Activated CD8-positive, alpha-beta T cell treated with anti-CD3 and anti-CD28 coated beads, Interleukin-2, amount 10 ng/mL, durations not matched to agents 7 days and 5 days (primary cell): ENCODE measurements around the gene FPGS. TPM values are rescaled to one million over a fixed set of nuclear protein-coding genes. Genes with fewer than 3 reads are reported as not detected.

ENCODE experiments used
- ATAC-seq: fragments of 150-1000 bp; cut with Tn5 transposase; one replicate; pipeline ENCODE4 v1.10.0; 2021; ENCODE audit warnings: moderate library complexity
- CTCF ChIA-PET: fragments of 350-600 bp; sonication (Branson Sonifier 250); formaldehyde crosslinking; loops from one replicate; lab custom pipeline; 2021; ENCODE audit warnings: antibody characterized with exemption; lab: Charles Lee
- POLR2A ChIA-PET: fragments of 350-600 bp; sonication (Branson Sonifier 250); formaldehyde crosslinking; loops from one replicate; lab custom pipeline; 2021; ENCODE audit warnings: antibody characterized with exemption; lab: Charles Lee
- DNase-seq: peaks from one replicate; pipeline ENCODE4 v3.0.0-alpha.2; 2020
- H3K27ac Mint-ChIP-seq: one replicate; pipeline ENCODE4 v1.8.0; 2021; ENCODE audit warnings: mild to moderate bottlenecking, mixed read lengths
- H3K27me3 Mint-ChIP-seq: one replicate; pipeline ENCODE4 v1.8.0; 2021; ENCODE audit warnings: low read depth, mixed read lengths
- H3K36me3 Mint-ChIP-seq: one replicate; pipeline ENCODE4 v1.8.0; 2021; ENCODE audit warnings: low read depth, mixed read lengths
- H3K4me1 Mint-ChIP-seq: one replicate; pipeline ENCODE4 v1.8.0; 2021; ENCODE audit warnings: low read depth, mixed read lengths
- H3K4me3 Mint-ChIP-seq: one replicate; pipeline ENCODE4 v1.8.0; 2021; ENCODE audit warnings: mild to moderate bottlenecking, mixed read lengths
- H3K9me3 Mint-ChIP-seq: one replicate; pipeline ENCODE4 v1.8.0; 2022; ENCODE audit warnings: mixed read lengths; ENCODE audit not compliant: insufficient read depth
- total RNA-seq, 2 experiments: library from RNA; stranded (reverse); gene quantifications; one replicate each; pipeline ENCODE4 v1.2.3, GENCODE V29; 2021

Gene FPGS
- total RNA-seq, 2 experiments from 2014 or later, result 91.5 to 98.3 TPM

GRCh38 chr9:127855522-127855921 is 52.8 kb downstream of the FPGS start:
- peaks cover 3% of the 10 kb centered on the region for H3K9me3 Mint-ChIP-seq
- peak overlapping the region; percentile 54 for H3K27ac Mint-ChIP-seq
- ChIA-PET CTCF (interaction anchor here (1.0 to 4.8 kb wide), 3 partner anchors 9 to 66 kb away, joined by 3 to 49 read pairs (median 9); no protein-coding TSS in a partner anchor), POLR2A (interaction anchor here (0.6 to 2.3 kb wide), 2 partner anchors 9 to 85 kb away, joined by 3 to 14 read pairs; no protein-coding TSS in a partner anchor)
- DNase-seq (no peak), ATAC-seq (no peak)
- peak overlapping the region; percentile 25 for H3K4me3 Mint-ChIP-seq
- peaks cover 19% of the 10 kb centered on the region for H3K36me3 Mint-ChIP-seq
- H3K27me3 Mint-ChIP-seq, result no peaks in the 10 kb centered on the region
- H3K4me1 Mint-ChIP-seq, result peaks cover 46% of the 10 kb centered on the region

GRCh38 chr9:127856094-127856728 is 53.5 kb downstream of the FPGS start:
- peak overlapping the region; percentile 16 for H3K27ac Mint-ChIP-seq
- POLR2A ChIA-PET, result no interaction called here
- no peak for DNase-seq
- peaks cover 13% of the 10 kb centered on the region for H3K36me3 Mint-ChIP-seq
- no peaks in the 10 kb centered on the region for H3K27me3 Mint-ChIP-seq
- no peak for ATAC-seq
- H3K4me1 Mint-ChIP-seq, result peaks cover 53% of the 10 kb centered on the region
- CTCF ChIA-PET, result interaction anchor here (1.0 to 4.8 kb wide), 3 partner anchors 13 to 66 kb away, joined by 3 to 49 read pairs (median 5); no protein-coding TSS in a partner anchor
- H3K9me3 Mint-ChIP-seq, result no peaks in the 10 kb centered on the region
- no peak overlapping the region for H3K4me3 Mint-ChIP-seq

GRCh38 chr9:127856729-127857116 is 54.0 kb downstream of the FPGS start:
- no peak for DNase-seq
- no peak for ATAC-seq
- Mint-ChIP-seq H3K9me3 (no peaks in the 10 kb centered on the region), H3K27me3 (no peaks in the 10 kb centered on the region), H3K27ac (no peak overlapping the region), H3K36me3 (peaks cover 10% of the 10 kb centered on the region), H3K4me3 (no peak overlapping the region), H3K4me1 (peaks cover 53% of the 10 kb centered on the region)
- ChIA-PET POLR2A (no interaction called here), CTCF (interaction anchor here (1.3 kb wide), 1 partner anchor 13 kb away, joined by 5 read pairs; no protein-coding TSS in a partner anchor)

DNA sequence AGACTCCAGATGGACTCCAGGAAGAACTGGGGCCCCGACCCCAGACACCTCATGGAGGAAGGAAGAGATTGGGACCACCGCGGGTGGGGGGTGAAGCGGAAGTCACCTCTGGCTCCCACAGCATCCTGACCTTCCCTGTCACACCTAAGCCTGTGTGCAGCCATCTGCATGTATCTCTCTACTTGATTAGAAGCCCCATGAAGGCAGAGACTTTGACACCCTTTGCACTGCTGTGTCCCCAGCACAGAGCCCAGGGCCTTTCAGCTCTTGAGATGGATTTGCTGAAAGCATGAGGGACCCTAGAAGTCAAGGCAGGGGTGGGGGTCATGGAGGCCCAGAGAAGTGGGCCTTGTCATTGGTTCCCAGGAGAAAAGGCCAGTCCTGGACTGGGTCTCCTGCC is 54.6 kb downstream of the FPGS start:
- H3K4me3 Mint-ChIP-seq, result no peak overlapping the region

DNA sequence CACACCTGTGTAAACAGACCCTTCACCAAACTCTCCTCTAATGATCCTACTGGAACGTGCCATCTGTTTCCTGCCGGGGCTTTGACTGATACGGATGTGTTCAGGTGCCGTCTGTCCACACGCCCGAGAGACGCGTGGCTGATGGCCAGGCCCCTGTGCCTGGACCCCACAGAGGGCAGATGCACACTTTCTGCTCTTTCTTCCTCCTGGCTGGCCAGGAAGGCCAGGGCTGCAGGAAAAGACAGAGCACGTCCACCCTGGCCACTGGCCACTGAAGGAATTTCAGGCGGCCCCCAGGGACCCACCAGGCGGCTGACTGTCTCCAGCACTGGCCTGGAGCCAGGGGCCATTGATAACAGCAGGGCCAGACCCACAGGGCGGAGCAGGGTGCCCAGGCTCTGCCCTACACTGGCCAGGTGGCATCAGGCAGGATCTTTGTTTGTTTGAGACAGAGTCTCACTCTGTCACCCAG is 55.4 kb downstream of the FPGS start:
- Mint-ChIP-seq H3K27ac (no peak overlapping the region), H3K27me3 (no peaks in the 10 kb centered on the region)
- POLR2A ChIA-PET, result no interaction called here

More for the DNA sequence above, 54.6 kb downstream of the FPGS start:
- ChIA-PET POLR2A (no interaction called here), CTCF (interaction anchor here (1.3 kb wide), 1 partner anchor 12 kb away, joined by 5 read pairs; no protein-coding TSS in a partner anchor)
- Mint-ChIP-seq H3K27me3 (no peaks in the 10 kb centered on the region), H3K27ac (peak overlapping the region; percentile 20), H3K36me3 (peaks cover 5% of the 10 kb centered on the region), H3K9me3 (no peaks in the 10 kb centered on the region), H3K4me1 (peaks cover 53% of the 10 kb centered on the region)
- no peak for ATAC-seq
- no peak for DNase-seq

DNA sequence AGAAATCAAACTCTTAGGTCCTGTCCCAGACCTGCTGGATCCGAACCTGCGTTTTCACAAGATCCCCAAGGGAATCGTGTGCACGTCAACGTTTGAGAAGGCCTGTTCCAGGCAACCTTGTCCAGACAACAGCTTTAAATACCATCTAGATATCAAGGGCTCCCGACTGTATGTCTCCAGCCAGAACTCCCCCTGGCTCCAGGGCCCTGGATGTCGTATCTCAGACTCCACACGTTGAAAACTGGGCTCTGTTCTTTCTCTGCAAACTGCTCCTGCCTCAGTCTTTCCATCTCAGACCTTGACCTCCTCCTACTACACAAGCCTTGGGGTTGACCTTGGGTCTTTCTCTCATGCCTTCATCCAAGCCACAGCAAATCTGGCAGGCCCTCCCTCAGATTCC is 57.6 kb downstream of the FPGS start:
- no peaks in the 10 kb centered on the region for H3K9me3 Mint-ChIP-seq
- no peaks in the 10 kb centered on the region for H3K36me3 Mint-ChIP-seq
- no peak for ATAC-seq
- peaks cover 51% of the 10 kb centered on the region for H3K4me1 Mint-ChIP-seq
- no peak overlapping the region for H3K4me3 Mint-ChIP-seq
- no peak overlapping the region for H3K27ac Mint-ChIP-seq
- DNase-seq, result no peak
- ChIA-PET CTCF (interaction anchor here (1.6 kb wide), 1 partner anchor 126 kb away, joined by 6 read pairs; the partner anchor contains the start of gene TOR2A), POLR2A (no interaction called here)
- no peaks in the 10 kb centered on the region for H3K27me3 Mint-ChIP-seq

More for the DNA sequence above, 55.4 kb downstream of the FPGS start:
- H3K4me1 Mint-ChIP-seq, result peaks cover 53% of the 10 kb centered on the region
- H3K4me3 Mint-ChIP-seq, result no peak overlapping the region
- H3K9me3 Mint-ChIP-seq, result no peaks in the 10 kb centered on the region
- CTCF ChIA-PET, result interaction anchor here (1.5 kb wide), 1 partner anchor 12 kb away, joined by 7 read pairs; no protein-coding TSS in a partner anchor
- no peak for DNase-seq
- ATAC-seq, result no peak
- H3K36me3 Mint-ChIP-seq, result no peaks in the 10 kb centered on the region

- no peaks in the 10 kb centered on the region for H3K27me3 Mint-ChIP-seq
- H3K4me3 Mint-ChIP-seq, result no peak overlapping the region
- H3K27ac Mint-ChIP-seq, result peak overlapping the region; percentile 93
- ATAC-seq (no peak), DNase-seq (no peak)
- CTCF ChIA-PET, result interaction anchor here (1.4 to 1.6 kb wide), 2 partner anchors 9 to 126 kb away, joined by 6 to 7 read pairs; partner anchors contain the start of gene TOR2A
- POLR2A ChIA-PET, result no interaction called here
- H3K9me3 Mint-ChIP-seq, result no peaks in the 10 kb centered on the region
- peaks cover 3% of the 10 kb centered on the region for H3K36me3 Mint-ChIP-seq
- peaks cover 53% of the 10 kb centered on the region for H3K4me1 Mint-ChIP-seq
Observed at GRCh38 chr9:127860779-127861178, 58.1 kb downstream of the FPGS start.

DNA sequence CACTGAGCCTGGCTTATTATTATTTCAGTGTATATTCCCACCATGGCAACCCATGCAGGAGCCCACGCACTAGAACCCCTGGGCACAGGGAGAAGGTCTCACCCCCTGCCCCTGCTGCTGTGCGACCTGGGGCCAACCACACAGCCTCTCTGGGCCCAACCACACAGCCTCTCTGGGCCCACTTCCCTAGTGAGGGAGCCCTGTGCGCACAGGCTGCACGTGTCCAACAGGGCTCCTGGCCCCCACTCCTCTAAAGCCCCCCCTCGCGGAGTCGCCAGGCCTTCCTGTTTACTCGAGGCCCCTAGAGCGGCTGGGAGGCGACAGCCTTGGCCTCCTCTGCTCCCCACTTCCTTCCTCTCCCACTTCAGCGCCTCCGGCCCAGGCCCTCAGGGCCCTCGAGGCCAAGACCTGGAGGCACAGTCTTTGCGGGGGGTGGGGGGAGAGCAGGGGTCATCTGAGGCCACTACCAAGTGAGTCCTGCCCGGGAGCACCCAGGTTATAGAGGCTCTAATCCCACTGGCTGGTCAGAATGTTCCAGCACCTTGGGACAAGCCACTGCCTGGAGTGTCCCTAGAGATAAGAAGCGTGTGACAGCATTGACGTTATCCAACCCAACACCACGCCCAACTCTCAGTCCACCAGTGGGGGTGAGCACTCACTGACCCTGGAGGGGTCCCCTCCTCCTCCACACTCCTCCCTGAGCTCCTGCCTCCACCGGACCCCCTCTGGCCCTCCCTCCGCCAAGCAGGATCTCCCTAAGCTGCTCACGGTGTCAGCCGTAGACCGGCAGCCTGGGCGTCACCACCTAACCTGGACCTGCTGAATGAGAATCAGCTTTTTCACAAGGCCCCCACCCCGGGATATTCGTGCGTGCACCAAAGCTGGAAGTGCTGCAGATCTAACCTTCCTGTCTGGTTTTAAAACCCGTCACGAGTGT is 59.7 kb downstream of the FPGS start:
- DNase-seq (peak; percentile 78), ATAC-seq (peak; percentile 71)
- ChIA-PET CTCF (interaction anchor here (1.2 to 2.7 kb wide), 7 partner anchors 8 to 128 kb away, joined by 3 to 15 read pairs (median 7); partner anchors contain the start of gene TOR2A), POLR2A (interaction anchor here (0.7 to 4.1 kb wide), 5 partner anchors 8 to 410 kb away, joined by 3 to 14 read pairs (median 3); partner anchors contain the start of genes ENG and LRSAM1)
- Mint-ChIP-seq H3K9me3 (no peaks in the 10 kb centered on the region), H3K4me1 (peaks cover 52% of the 10 kb centered on the region), H3K4me3 (peak overlapping the region; percentile 20), H3K36me3 (peaks cover 6% of the 10 kb centered on the region), H3K27me3 (no peaks in the 10 kb centered on the region), H3K27ac (peak overlapping the region; percentile 93)

GRCh38 chr9:127863191-127863621 is 60.5 kb downstream of the FPGS start:
- ChIA-PET CTCF (interaction anchor here (1.2 to 2.7 kb wide), 5 partner anchors 9 to 128 kb away, joined by 3 to 15 read pairs (median 7); partner anchors contain the start of gene TOR2A), POLR2A (interaction anchor here (0.7 to 4.1 kb wide), 5 partner anchors 9 to 411 kb away, joined by 3 to 14 read pairs (median 3); partner anchors contain the start of genes ENG and LRSAM1)
- Mint-ChIP-seq H3K36me3 (peaks cover 6% of the 10 kb centered on the region), H3K9me3 (no peaks in the 10 kb centered on the region), H3K4me1 (peaks cover 52% of the 10 kb centered on the region), H3K27ac (peak overlapping the region; percentile 93), H3K4me3 (no peak overlapping the region), H3K27me3 (no peaks in the 10 kb centered on the region)
- ATAC-seq (no peak), DNase-seq (no peak)
